ENCODE data around the gene RACK1. TPM values are rescaled to one million over a fixed set of nuclear protein-coding genes. Genes with fewer than 3 reads are reported as not detected.
A peak's percentile ranks its signal among the peaks of the same experiment; 100 is the strongest.

Gene RACK1
- total RNA-seq, 1 donor from 2014 or later = 2,870 TPM

GRCh38 chr5:181192337-181193046 is 51.2 kb downstream of the RACK1 start:
- intact Hi-C loops (cut with DNase I) = no loop called here
- H3K27me3 ChIP-seq = no peaks in the 10 kb centered on the region
- H3K36me3 ChIP-seq = no peaks in the 10 kb centered on the region
- peak overlapping the region; percentile 61 to 84 for H3K4me3 ChIP-seq
- H3K4me1 ChIP-seq = peaks cover 3 to 10% of the 10 kb centered on the region in 2 donors
- peak overlapping the region; percentile 82 to 88 for H3K27ac ChIP-seq
- H3K9me3 ChIP-seq = no peaks in the 10 kb centered on the region
- no peak for DNase-seq (ENCODE audit: low spot score in 2 of 2)
- TF ChIP-seq CTCF (IDR thresholded peaks at IDR 0.05) = no peak

GRCh38 chr5:181191526-181192336 is 52.0 kb downstream of the RACK1 start:
- peaks cover 3 to 10% of the 10 kb centered on the region in 2 donors for H3K4me1 ChIP-seq
- intact Hi-C loops (cut with DNase I) = loop anchor here (1.0 kb wide), 4 partner anchors 15 to 55 kb away; partner anchors contain the start of gene TRIM41
- no peaks in the 10 kb centered on the region for H3K9me3 ChIP-seq
- peak; percentile 86 to 98 for DNase-seq (ENCODE audit: low spot score in 2 of 2)
- H3K27ac ChIP-seq = peak overlapping the region; percentile 82 to 88
- peak overlapping the region; percentile 61 to 84 for H3K4me3 ChIP-seq
- no peaks in the 10 kb centered on the region for H3K27me3 ChIP-seq
- no peaks in the 10 kb centered on the region for H3K36me3 ChIP-seq
- TF ChIP-seq CTCF (IDR thresholded peaks at IDR 0.05) = no peak

DNA sequence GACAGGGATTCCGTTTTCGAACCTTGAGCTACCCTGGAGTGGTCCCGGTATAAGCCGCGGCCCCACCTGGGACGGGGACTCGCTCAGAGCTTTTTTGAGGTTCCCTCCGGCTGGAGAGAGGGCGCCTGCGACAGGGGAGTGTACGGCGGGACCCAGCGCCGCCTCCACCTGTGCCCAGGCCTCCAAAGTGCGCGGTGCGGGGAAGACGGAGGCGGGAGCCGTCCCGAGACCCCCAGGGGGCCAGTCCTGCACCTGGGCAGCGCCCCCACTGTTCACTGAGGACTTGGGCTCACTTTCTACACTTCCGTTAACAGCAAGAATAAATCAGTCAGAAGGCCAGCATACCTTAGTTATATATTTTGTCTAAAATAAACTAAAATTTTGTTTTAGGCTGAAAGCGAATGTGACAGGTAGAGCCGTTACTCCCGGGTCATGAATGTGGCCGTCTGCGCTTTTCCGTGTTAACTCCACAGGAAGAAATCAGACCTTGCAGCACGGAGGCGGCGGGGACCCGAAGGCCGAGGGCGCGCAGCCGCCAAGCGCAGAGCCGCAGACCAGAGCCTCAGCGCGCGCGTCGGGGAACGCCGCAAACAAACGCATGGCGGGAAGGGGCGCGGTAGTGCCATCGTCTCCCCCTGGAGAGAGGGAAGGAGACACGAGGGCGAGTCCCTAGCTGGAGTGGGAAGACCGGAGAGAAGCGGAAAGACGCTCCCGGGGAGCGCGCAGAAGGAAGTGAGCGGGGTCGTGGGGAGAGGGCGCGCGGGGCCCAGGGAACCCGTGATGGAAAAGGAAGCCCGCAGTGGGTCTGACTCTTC is 52.8 kb downstream of the RACK1 start:
- Histone ChIP-seq H3K4me1 (peaks cover 3 to 10% of the 10 kb centered on the region in 2 donors), H3K27ac (peak overlapping the region; percentile 82 to 88), H3K9me3 (no peaks in the 10 kb centered on the region), H3K4me3 (peak overlapping the region; percentile 61 to 84), H3K27me3 (no peaks in the 10 kb centered on the region), H3K36me3 (no peaks in the 10 kb centered on the region)
- DNase-seq (ENCODE audit: low spot score in 2 of 2) = peak in 1 of 2 donors; percentile 76
- intact Hi-C loops (cut with DNase I) = loop anchor here (1.0 kb wide), 4 partner anchors 15 to 55 kb away; partner anchors contain the start of gene TRIM41
- TF ChIP-seq CTCF (IDR thresholded peaks at IDR 0.05) = peak in 1 of 3 experiments; percentile 26

GRCh38 chr5:181189962-181190710 is 53.6 kb downstream of the RACK1 start:
- Histone ChIP-seq H3K4me3 (peak overlapping the region; percentile 61 to 84), H3K9me3 (no peaks in the 10 kb centered on the region), H3K4me1 (peaks cover 3 to 10% of the 10 kb centered on the region in 2 donors), H3K27ac (peak overlapping the region; percentile 82 to 88), H3K36me3 (no peaks in the 10 kb centered on the region), H3K27me3 (no peaks in the 10 kb centered on the region)
- intact Hi-C loops (cut with DNase I) = loop anchor here (5.0 kb wide), 1 partner anchor 72 kb away; the partner anchor contains the start of gene TRIM52
- DNase-seq (ENCODE audit: low spot score in 2 of 2) = no peak
- no peak for TF ChIP-seq CTCF (IDR thresholded peaks at IDR 0.05)
